Upper lobe of left lung (tissue), 6 donors: ENCODE results near the gene HOXA7. TPM values are rescaled to one million over a fixed set of nuclear protein-coding genes. Genes with fewer than 3 reads are reported as not detected.
A peak's percentile ranks its signal among the peaks of the same experiment; 100 is the strongest.

Source experiments
- ATAC-seq, 2 donors: fragments of 200-7000 bp; cut with Tn5 transposase; one replicate each; pipeline ENCODE4 v1.9.1; 2022; ENCODE audit warnings: mild to moderate bottlenecking in 2 of 2, moderate library complexity in 2 of 2; ENCODE audit not compliant: low FRiP score in 2 of 2
- DNase-seq, 2 donors: peaks; one replicate each; pipeline ENCODE4 v3.0.0-alpha.2; 2019 to 2020
- H3K27ac ChIP-seq, 4 donors: fragments of 200-600 bp; sonication (generic); one replicate each; pipeline ENCODE4 v1.5.1; 2016 to 2019
- H3K27me3 ChIP-seq, 4 donors: fragments of 200-600 bp; sonication (generic); one replicate each; pipeline ENCODE4 v1.5.1; 2017 to 2019
- H3K36me3 ChIP-seq, 4 donors: fragments of 200-600 bp; sonication (generic); one replicate each; pipeline ENCODE4 v1.5.1; 2016 to 2019
- H3K4me1 ChIP-seq, 4 donors: fragments of 200-600 bp; sonication (generic); one replicate each; pipeline ENCODE4 v1.5.1; 2018 to 2019
- H3K4me3 ChIP-seq, 4 donors: fragments of 200-600 bp; sonication (generic); one replicate each; pipeline ENCODE4 v1.5.1; 2017 to 2019; ENCODE audit warnings: mild to moderate bottlenecking in 2 of 4, moderate library complexity in 1 of 4
- H3K9me3 ChIP-seq, 4 donors: fragments of 200-600 bp; sonication (generic); one replicate each; pipeline ENCODE4 v1.5.1; 2018 to 2019
- EP300 ChIP-seq, 4 donors: sonication (generic); formaldehyde crosslinking; IDR thresholded peaks; one replicate each; pipeline ENCODE4 v1.5.1; 2017; ENCODE audit warnings: antibody characterized with exemption in 4 of 4, control low read depth in 2 of 4
- POLR2A ChIP-seq, 4 donors: fragments of 450-650 bp; IDR thresholded peaks; one replicate each; pipeline ENCODE4 v1.5.1; 2016 to 2017; ENCODE audit warnings: antibody characterized with exemption in 4 of 4, mild to moderate bottlenecking in 2 of 4
- POLR2AphosphoS5 ChIP-seq, 2 donors: sonication (generic); formaldehyde crosslinking; IDR thresholded peaks; one replicate each; pipeline ENCODE4 v1.5.1; 2017; ENCODE audit warnings: antibody characterized with exemption in 2 of 2
- WGBS, 2 donors: methylation state at CpG; one replicate each; pipeline ENCODE4 v1.1.5; 2017 to 2018; 5-methylcytosine and 5-hydroxymethylcytosine counted together
- total RNA-seq, 6 donors: library from RNA; depleted of rRNA in 4 of 6; stranded (reverse); fragments of >200 nt in 4 of 6; gene quantifications; one replicate each; pipeline versions ENCODE4 v1.1.0 to v1.2.1, GENCODE V29; 2016 to 2021
- TF ChIP-seq, protein P1 (sequence below), 6 experiments: fragments of 450-650 bp in 4 of 6; fragments of 200-600 bp in 2 of 6; sonication (generic) in 2 of 6; IDR thresholded peaks; one replicate each; pipeline ENCODE4 v1.5.1; 2016 to 2019; ENCODE audit warnings: antibody characterized with exemption in 6 of 6
- donor health status: DM: no; HTN: no; CAD: no; lungs with moderate emphysema.
- donor health status: DM: no; HTN: yes; CAD: no; lungs with severe emphysema.

HOXA7 gene
- total RNA-seq, 6 donors from 2014 or later, result 0.46 to 3.3 (median 2.5) TPM; not detected in 2

- ATAC-seq (no peak), DNase-seq (peak in 1 of 2 donors; percentile 56)
- Histone ChIP-seq H3K27me3 (peaks cover 2 to 80% (median 60%) of the 10 kb centered on the region in 4 donors), H3K9me3 (peaks cover 0 to 5% (median 0%) of the 10 kb centered on the region in 4 donors), H3K4me3 (peak overlapping the region in 2 of 4 donors; percentile 48 to 49), H3K4me1 (peaks cover 6 to 50% (median 38%) of the 10 kb centered on the region in 4 donors), H3K27ac (no peak overlapping the region), H3K36me3 (no peaks in the 10 kb centered on the region)
- TF ChIP-seq, protein P1, sequence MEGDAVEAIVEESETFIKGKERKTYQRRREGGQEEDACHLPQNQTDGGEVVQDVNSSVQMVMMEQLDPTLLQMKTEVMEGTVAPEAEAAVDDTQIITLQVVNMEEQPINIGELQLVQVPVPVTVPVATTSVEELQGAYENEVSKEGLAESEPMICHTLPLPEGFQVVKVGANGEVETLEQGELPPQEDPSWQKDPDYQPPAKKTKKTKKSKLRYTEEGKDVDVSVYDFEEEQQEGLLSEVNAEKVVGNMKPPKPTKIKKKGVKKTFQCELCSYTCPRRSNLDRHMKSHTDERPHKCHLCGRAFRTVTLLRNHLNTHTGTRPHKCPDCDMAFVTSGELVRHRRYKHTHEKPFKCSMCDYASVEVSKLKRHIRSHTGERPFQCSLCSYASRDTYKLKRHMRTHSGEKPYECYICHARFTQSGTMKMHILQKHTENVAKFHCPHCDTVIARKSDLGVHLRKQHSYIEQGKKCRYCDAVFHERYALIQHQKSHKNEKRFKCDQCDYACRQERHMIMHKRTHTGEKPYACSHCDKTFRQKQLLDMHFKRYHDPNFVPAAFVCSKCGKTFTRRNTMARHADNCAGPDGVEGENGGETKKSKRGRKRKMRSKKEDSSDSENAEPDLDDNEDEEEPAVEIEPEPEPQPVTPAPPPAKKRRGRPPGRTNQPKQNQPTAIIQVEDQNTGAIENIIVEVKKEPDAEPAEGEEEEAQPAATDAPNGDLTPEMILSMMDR (IDR thresholded peaks at IDR 0.05), result no peak
- 11 to 31% methylated on average over 31 to 50 of the region's 50 CpGs for WGBS, 2 donors
Measured at GRCh38 chr7:27166531-27167505, 10.3 kb upstream of the HOXA7 start.

- 10 to 19% methylated on average over 13 to 44 of the region's 46 CpGs for WGBS, 2 donors
- TF ChIP-seq, protein P1 (IDR thresholded peaks at IDR 0.05), result no peak
- no peak for TF ChIP-seq EP300 (IDR thresholded peaks at IDR 0.05)
- TF ChIP-seq POLR2AphosphoS5 (IDR thresholded peaks at IDR 0.05), result no peak
- TF ChIP-seq POLR2A (IDR thresholded peaks at IDR 0.05), result no peak
- DNase-seq, result peak in 1 of 2 donors; percentile 80
- Histone ChIP-seq H3K9me3 (peaks cover 0 to 5% (median 0%) of the 10 kb centered on the region in 4 donors), H3K27ac (no peak overlapping the region), H3K36me3 (no peaks in the 10 kb centered on the region), H3K4me3 (peak overlapping the region in 3 of 4 donors; percentile 35 to 49 (median 48)), H3K27me3 (peaks cover 2 to 77% (median 55%) of the 10 kb centered on the region in 4 donors), H3K4me1 (peaks cover 5 to 53% (median 42%) of the 10 kb centered on the region in 4 donors)
- peak in 1 of 2 donors; percentile 19 for ATAC-seq
Measured at GRCh38 chr7:27165996-27166530, 9.6 kb upstream of the HOXA7 start.

DNA sequence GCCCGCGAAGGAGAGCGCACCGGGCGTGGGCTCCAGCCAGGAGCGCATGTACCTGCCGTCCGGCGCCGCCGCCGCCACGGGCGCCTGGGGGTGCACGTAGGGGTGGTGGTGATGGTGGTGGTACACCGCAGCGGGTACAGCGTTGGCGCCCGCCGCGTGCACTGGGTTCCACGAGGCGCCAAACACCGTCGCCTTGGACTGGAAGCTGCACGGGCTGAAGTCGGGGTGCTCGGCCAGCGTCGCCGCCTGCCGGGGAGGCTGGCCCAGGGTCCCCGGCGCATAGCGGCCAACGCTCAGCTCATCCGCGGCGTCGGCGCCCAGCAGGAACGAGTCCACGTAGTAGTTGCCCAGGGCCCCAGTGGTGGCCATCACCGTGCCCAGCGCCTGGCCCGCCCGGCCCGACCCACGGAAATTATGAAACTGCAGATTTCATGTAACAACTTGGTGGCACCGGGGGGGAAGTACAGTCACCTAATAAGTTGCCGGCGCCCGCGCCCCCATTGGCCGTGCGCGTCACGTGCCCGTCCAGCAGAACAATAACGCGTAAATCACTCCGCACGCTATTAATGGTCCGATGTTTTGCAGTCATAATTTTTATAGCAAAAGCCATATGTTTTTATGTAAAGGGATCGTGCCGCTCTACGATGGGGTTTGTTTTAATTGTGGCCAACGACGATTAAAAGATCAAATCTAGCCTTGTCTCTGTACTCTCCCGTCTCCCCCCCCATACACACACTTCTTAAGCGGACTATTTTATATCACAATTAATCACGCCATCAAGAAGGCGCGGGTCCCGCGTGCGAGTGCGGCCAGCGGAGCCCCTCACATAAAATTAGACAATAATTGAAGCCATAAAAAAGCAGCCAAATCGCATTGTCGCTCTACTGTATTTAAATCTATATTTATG, 8.9 kb upstream of the HOXA7 start, which contains the start of gene HOXA9:
HOXA9 (minus strand) TSS at position 449 of the 907 bp plus-strand sequence; CDS start at position 369, 80 bp downstream.
- Histone ChIP-seq H3K9me3 (peaks cover 0 to 5% (median 0%) of the 10 kb centered on the region in 4 donors), H3K27me3 (peaks cover 2 to 77% (median 51%) of the 10 kb centered on the region in 4 donors), H3K4me1 (peaks cover 9 to 61% (median 49%) of the 10 kb centered on the region in 4 donors), H3K27ac (peak within 1 kb of the TSS in 1 of 4 donors; percentile 9), H3K4me3 (peak within 1 kb of the TSS in 3 of 4 donors; percentile 35 to 49 (median 48)), H3K36me3 (no peaks in the 10 kb centered on the region)
- TF ChIP-seq POLR2A (IDR thresholded peaks at IDR 0.05), result no peak
- TF ChIP-seq, protein P1 (IDR thresholded peaks at IDR 0.05), result peak in 1 of 6 experiments; percentile 14
- TF ChIP-seq EP300 (IDR thresholded peaks at IDR 0.05), result no peak
- ATAC-seq, result peak in 1 of 2 donors; percentile 21
- DNase-seq, result peak; percentile 73 to 92
- 8 to 12% methylated on average over 27 to 68 of the region's 82 CpGs for WGBS, 2 donors

GRCh38 chr7:27164367-27165088, 8.1 kb upstream of the HOXA7 start:
- 15 to 17% methylated on average over 29 to 47 of the region's 47 CpGs for WGBS, 2 donors
- H3K4me1 ChIP-seq, result peaks cover 7 to 59% (median 48%) of the 10 kb centered on the region in 4 donors
- no peaks in the 10 kb centered on the region for H3K36me3 ChIP-seq
- peaks cover 2 to 70% (median 44%) of the 10 kb centered on the region in 4 donors for H3K27me3 ChIP-seq
- H3K9me3 ChIP-seq, result peaks cover 0 to 5% (median 0%) of the 10 kb centered on the region in 4 donors
- ATAC-seq (no peak), DNase-seq (peak in 1 of 2 donors; percentile 82)
- peak overlapping the region in 1 of 4 donors; percentile 9 for H3K27ac ChIP-seq
- TF ChIP-seq, protein P1 (IDR thresholded peaks at IDR 0.05), result no peak
- TF ChIP-seq EP300 (IDR thresholded peaks at IDR 0.05) (no peak), POLR2AphosphoS5 (IDR thresholded peaks at IDR 0.05) (no peak), POLR2A (IDR thresholded peaks at IDR 0.05) (no peak)
- H3K4me3 ChIP-seq, result peak overlapping the region in 3 of 4 donors; percentile 35 to 49 (median 48)
